ENCODE results near the gene CPSF4L.
"Not testable (repeated sequence)": the region's sequence is repeated elsewhere in the genome, so short reads cannot be mapped to it uniquely, and the experiment has no call there.

Gene CPSF4L

GRCh38 chr17:73269329-73269615 lies 7.6 kb upstream of the CPSF4L start:
- DNase-seq (ENCODE audit: low read depth): no peak

GRCh38 chr17:73268582-73269328 lies 7.1 kb upstream of the CPSF4L start:
- DNase-seq (ENCODE audit: low read depth): no peak
- no peak for TF ChIP-seq CTCF (IDR thresholded peaks at IDR 0.05; ENCODE audit: low read depth, low read length, missing control alignments)
- in situ Hi-C loops (cut with HindIII; ENCODE audit: low sequenced_read_pairs): loop anchor here (5.0 kb wide), 1 partner anchor 79 kb away; no protein-coding TSS in a partner anchor

More at GRCh38 chr17:73269329-73269615, 7.6 kb upstream of the CPSF4L start:
- no peak for TF ChIP-seq CTCF (IDR thresholded peaks at IDR 0.05; ENCODE audit: low read depth, low read length, missing control alignments)
- in situ Hi-C loops (cut with HindIII; ENCODE audit: low sequenced_read_pairs): loop anchor here (5.0 kb wide), 1 partner anchor 78 kb away; no protein-coding TSS in a partner anchor
- no peak overlapping the region for H3K4me3 ChIP-seq (ENCODE audit: low read depth, low read length)

GRCh38 chr17:73267648-73268537 lies 6.2 kb upstream of the CPSF4L start:
- TF ChIP-seq CTCF (IDR thresholded peaks at IDR 0.05; ENCODE audit: low read depth, low read length, missing control alignments): no peak
- DNase-seq (ENCODE audit: low read depth): no peak
- H3K4me3 ChIP-seq (ENCODE audit: low read depth, low read length): no peak overlapping the region
- in situ Hi-C loops (cut with HindIII; ENCODE audit: low sequenced_read_pairs): loop anchor here (5.0 kb wide), 1 partner anchor 79 kb away; no protein-coding TSS in a partner anchor

More at GRCh38 chr17:73268582-73269328, 7.1 kb upstream of the CPSF4L start:
- no peak overlapping the region for H3K4me3 ChIP-seq (ENCODE audit: low read depth, low read length)

GRCh38 chr17:73266796-73267195 lies 5.1 kb upstream of the CPSF4L start:
- TF ChIP-seq CTCF (IDR thresholded peaks at IDR 0.05; ENCODE audit: low read depth, low read length, missing control alignments): no peak
- DNase-seq (ENCODE audit: low read depth): no peak
- H3K4me3 ChIP-seq (ENCODE audit: low read depth, low read length): no peak overlapping the region
- in situ Hi-C loops (cut with HindIII; ENCODE audit: low sequenced_read_pairs): loop anchor here (5.0 kb wide), 1 partner anchor 81 kb away; no protein-coding TSS in a partner anchor

GRCh38 chr17:73265646-73266640 lies 4.3 kb upstream of the CPSF4L start:
- no peak for DNase-seq (ENCODE audit: low read depth)
- no peak overlapping the region for H3K4me3 ChIP-seq (ENCODE audit: low read depth, low read length)
- in situ Hi-C loops (cut with HindIII; ENCODE audit: low sequenced_read_pairs): loop anchor here (5.0 kb wide), 1 partner anchor 81 kb away; no protein-coding TSS in a partner anchor
- no peak for TF ChIP-seq CTCF (IDR thresholded peaks at IDR 0.05; ENCODE audit: low read depth, low read length, missing control alignments)

DNA sequence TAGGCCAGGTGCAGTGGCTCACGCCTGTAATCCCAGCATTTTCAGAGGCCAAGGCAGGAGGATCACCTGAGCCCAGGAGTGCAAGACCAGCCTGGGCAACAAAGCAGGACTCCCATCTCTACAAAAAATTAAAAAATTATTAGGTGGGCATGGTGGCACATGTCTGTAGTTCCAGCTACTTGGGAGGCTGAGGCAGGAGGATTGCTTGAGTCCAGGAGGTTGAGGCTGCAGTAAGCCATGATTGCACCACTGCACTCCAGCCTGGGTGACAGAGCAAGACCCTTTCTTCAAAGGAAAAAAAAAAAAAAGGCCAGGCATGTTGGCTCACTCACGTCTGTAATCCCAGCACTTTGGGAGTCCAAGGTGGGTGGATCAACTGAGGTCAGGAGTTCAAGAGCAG lies 2.8 kb upstream of the CPSF4L start:
- DNase-seq (ENCODE audit: low read depth); in situ Hi-C loops (cut with HindIII; ENCODE audit: low sequenced_read_pairs); H3K4me3 ChIP-seq (ENCODE audit: low read depth, low read length): not testable (repeated sequence)

Measured in astrocyte of the cerebellum (primary cell).